HS-5 (cell line): ENCODE results near the gene NUBPL.
"Not testable (repeated sequence)": the region's sequence is repeated elsewhere in the genome, so short reads cannot be mapped to it uniquely, and the experiment has no call there.

Source experiments
- DNase-seq: peaks from one replicate; pipeline ENCODE4 v3.0.0-alpha.2; 2012; ENCODE audit warnings: low read depth

NUBPL gene

DNA sequence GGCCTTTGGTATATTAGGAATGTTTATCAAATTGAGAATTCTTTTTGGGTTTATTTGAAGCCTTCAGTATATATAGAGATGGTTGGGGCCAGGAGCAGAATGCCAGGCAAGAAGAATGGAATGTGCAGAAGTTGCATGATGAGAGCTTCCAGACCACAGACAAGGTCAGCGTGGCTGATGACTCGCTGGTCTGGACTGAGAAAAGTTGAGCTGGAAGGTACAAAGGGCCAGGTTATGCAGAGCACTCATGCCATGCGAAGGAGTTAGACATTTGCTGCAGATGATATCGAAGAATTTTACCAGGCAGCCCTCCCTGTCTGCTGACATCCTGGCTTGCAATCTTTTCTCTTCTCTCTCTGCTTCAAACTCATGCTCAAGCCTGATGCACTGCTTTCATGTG is 319.7 kb downstream of the NUBPL start:
- DNase-seq: peak; percentile 78

DNA sequence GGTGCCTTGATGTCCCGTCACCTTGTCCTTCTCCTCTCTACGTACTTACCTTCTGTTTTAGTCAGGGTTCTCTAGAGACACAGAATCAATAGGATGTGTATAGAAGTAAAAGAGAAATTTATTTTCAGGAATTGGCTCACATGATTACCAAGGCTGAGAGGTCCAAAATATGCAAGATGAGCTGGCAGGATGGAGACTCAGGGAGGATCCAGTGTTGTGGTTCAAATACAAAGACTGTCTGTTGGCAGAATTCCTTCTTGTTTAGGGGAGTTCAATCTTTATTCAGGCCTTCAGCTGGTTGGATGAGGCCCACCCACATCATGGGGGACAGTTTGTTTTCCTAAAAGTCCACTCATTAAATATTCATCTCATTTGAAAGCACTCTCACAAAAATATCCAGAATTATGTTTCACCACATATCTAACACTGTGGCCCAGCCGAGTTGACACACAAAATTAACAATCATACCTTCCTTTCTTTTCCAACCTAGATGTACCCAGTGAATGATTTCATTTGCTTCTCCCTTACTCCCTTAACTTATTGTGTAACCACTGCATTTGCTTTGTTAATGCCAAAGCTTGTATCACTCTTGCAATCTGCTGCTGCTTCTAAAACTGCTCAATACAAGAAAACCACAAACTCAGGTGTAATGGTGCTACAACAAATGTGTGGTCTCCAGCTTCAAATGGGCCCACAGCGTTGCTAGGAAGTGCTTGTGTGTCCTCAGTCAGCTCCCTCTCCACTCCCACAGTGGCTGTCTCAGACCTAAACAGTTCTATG is 320.5 kb downstream of the NUBPL start:
- no peak for DNase-seq

DNA sequence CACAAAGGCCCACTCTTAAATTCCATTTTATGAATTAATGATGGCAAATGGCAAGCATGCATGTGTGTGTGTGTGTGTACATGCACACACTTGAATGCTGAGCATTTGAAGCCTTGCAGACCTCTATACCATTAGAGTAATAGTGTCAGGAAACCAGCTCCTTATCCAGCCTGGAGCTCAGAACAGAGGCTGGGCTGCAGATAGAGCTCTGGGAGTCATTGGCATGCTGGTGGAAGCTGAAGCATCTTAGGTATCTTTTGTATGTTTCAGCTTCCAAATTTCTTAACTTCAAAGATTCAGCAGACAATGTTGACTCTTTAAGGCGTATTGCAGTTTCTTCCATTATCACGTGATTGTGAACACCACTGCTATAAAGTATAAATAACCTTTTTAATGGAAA is 323.0 kb downstream of the NUBPL start:
- no peak for DNase-seq

DNA sequence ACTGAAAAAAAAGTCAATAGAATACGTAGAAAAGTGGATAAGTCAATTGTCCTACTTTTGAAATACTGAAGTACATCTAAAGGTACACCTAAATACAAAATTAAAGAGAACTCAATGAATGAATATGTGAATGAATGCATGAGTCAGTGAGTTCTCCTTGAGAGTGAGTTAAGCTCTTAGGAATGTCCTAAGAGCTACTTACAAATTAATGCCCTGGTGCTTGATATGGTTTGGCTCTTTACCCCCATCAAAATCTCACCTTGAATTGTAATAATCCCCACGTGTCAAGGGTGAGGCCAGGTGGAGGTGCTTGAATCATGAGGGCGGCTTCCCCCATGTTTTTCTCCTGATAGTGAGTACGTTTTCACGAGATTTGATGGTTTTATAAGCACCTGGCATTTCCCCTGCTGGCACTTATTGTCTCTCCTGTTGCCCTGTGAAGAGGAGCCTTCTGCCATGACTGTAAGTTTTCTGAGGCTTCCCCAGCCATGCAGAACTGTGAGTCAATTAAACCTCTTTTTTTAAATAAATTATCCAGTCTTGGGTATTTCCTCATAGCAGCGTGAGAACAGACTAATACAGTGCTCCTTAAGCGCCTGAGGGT is 323.7 kb downstream of the NUBPL start:
- DNase-seq: peak; percentile 18

DNA sequence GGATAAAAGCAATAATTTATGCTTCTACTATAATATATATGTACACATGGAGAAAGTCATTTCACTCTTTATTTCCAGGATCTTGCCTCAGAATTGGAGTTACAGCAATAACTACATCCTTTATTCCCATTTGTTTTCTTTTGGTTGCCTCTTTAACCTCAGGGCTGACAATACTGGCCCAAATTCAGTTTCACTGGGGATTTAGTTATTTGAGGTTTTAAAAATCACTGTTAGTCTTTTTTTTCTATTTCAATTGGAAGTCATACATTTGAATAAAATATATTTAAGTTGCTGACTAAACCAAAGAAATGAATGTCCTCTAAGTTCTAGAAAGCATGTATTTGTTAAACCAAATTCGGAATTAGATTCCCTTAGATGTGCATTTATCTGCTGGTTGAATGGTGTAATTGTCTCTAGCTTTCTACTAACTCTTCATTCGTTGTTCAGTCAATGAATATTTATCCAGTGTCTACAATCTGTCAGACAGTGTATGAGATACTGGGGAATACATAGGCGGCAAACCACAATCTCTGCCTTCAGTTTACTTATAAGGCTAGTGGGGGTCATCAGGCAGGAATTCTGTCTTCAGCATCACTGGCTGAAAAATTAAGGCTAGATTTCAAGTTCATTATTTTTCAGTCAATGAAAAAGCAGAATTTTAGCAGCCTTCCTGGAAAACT is 325.1 kb downstream of the NUBPL start:
- no peak for DNase-seq

DNA sequence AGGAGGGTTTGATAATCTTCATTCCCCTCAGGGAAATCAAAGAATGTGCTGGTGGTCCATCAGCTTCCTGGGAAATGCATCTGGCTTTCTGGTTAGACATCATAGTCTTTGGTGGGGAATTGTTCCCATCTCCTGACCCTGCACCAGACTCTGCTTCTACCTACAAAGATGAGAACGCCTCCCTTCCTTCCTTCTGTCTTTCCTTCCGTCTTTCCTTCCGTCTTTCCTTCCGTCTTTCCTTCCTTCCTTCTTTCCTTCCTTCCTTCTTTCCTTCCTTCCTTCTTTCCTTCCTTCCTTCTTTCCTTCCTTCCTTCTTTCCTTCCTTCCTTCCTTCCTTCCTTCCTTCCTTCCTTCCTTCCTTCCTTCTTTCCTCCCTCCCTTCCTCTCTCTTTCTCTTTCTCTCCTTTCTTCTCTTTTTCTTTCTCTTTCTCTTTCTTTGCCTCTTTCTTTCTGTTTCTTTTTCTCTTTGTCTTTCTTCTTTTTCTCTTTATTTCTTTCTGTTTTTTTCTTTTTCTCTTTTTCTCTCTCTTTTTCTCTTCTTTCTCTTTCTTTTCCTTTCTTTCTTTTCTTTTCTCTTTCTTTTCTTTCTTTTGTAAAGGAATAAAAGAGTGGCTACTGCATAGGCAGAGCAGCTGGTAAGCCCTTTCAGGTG is 326.9 kb downstream of the NUBPL start:
- no peak for DNase-seq

DNA sequence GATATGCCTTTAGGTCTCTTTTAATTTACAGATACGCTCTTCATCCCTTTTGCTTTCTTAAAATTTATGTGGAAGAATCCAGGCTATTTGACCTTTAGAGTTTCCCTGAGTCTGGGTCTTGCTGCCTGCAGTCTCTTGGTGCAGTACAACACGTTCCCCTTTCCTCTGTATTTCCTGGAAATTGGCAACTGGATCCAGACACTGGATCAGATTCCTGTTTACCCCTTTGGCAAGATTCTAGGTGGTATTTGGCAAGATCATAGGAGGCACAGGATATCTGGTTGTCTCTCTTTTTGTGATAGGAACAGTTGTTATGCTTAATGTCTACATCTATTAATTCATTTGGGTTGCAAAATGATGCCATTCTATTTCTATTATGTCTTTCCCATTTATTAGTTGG is 328.1 kb downstream of the NUBPL start:
- DNase-seq: no peak

DNA sequence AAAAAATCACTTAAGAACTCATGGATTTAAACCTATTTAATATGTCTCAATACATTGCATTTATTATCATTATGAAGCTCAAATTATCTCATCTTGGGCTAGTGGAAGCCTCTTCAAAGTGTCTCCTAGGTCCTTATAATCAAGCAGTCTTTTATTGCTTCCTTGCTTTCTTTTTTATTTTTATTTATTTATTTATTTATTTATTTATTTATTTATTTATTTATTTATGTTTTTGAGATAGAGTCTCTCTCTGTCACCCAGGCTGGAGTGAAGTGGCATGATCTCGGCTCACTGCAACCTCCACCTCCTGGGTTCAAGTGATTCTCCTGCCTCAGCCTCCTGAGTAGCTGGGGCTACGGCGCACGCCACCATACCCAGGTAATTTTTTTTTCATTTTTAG is 329.0 kb downstream of the NUBPL start:
- DNase-seq: not testable (repeated sequence)

DNA sequence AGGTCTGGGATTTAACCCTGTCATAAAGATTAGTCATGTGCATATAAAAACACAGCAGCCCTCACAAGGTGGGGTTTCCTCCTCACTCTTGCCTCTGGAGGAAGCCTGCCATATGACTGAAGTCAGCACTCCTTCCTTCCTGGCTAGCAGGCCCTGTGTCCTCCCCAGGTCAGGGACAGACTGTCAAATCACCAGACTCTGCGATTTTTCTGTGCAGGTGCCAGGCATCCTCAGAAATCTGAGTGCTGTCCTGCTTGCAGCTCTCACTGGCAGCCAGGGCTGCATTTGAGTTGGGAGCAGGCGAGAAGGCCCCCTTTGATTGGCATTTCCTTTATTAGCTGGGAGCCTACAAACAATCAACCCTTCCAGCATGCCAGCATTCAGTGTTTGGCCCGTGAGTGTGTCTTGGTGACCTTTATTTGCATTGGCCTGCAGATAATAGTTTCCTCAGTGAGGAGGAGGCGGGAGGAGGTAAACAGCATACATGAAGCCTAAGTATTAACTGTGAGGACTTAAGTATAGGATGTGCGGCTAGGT is 332.1 kb downstream of the NUBPL start:
- DNase-seq: no peak

DNA sequence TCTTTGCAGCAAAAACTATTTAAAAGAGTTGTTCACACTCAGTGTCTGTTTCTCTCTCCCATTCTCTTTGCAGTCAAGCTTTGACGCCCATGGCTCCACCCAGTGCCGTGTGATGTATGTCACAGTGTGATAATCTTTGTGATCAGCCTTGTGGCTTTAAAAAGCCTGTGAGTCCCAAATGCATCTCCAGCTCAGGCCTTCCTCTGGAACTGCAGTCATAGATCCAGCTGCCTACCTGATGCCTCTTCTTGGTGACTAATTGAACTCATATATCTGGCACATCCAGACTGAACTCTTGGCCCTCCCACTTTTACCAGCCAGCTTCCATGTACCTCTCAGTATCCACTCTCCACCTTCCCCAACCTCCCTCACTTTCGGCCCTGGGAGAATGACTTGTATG is 333.1 kb downstream of the NUBPL start:
- no peak for DNase-seq

DNA sequence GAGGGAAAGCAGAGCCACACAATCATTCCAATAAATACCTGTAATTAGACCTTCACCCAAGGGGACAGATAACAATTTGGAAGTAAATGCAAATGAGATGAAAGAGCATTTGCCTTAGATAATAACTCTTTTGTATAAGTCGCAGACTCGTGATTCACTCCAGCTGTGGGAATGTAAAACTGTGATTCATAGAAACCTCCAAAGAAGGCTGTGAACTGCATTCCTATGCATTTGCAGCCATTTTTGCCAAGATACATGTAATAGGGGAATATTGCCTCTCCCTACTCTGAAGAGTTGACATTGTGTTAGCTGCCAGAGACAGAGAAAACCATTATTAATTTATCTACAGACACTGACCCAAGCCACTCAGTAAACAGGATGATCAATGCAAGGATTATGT is 334.0 kb downstream of the NUBPL start:
- peak; percentile 49 for DNase-seq

DNA sequence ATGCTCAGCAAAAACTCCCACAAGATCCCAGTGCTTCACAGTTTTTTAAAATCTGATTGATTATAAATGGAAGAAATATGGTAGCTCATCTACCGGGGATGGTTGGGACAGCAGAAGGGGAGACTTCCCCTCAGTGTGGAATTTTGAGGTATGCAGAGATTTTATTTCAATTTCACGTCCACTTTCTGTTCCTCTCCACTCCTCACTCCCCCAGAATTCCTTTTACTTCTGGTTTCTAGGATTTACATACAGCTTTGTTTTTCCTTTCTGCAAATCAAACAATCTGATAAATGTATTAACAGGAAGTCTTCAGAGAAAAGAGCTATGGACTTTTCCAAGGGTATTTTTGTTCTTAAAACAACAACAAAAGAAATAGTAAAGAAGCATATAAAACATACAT is 334.4 kb downstream of the NUBPL start:
- DNase-seq: no peak

DNA sequence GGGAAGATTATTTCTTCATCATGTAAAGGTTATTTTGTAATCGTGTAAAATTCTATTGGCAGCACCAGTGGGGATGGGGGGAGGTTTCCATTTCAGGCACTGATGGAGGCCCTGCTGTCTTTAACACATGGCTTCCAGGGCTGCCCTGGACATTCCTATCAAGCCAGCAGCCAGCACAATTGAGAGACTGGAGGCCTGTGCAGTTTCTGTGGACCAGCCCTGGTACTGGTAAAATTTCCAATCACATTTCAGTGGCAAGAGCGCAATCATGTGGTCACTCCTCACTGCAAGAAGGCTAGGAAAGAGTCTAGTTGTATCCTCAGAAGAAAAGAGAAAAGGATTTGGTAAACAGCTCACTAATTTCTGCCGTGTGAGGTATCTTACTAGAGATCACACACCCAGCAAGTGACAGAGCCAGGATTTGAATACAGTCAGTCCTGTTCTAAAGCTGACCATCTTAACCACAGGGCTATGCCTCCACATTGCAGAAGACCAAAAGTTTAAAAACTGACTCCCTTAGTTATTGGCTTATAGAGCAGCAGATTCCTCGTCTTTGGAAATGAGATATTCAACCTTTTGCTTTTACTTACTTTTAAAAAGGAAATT is 336.5 kb downstream of the NUBPL start:
- DNase-seq: no peak

DNA sequence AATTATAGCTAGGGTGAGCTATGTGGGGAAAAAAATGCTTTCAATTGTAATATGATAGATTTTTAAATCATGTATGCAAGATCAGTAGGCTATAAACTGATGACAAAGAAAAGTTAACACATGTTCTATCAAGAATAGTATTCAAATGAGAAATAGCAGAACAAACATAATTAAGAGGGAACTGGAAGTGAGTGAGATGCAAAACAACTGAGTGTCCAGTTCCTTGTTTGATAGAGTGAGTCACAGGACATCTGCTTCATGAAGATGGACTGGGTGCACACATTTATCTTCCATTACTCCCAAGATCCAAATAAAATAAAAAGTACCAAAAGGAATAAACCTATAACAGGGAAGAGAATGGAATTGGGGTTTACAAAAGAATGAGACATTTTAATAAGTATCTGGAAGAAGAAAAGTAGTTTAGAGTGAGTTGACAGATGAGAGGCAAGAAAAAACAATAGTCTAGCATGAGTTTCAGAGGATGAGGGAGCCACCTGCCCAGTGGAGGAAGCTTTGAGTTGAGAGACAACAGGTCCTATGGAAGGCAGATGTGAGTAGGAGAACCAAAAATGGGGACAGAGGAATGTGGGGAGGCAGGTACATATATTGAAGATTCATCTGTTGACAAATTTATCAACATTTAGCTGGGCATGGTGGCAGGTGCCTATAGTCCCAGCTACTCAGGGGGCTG is 337.8 kb downstream of the NUBPL start:
- no peak for DNase-seq

DNA sequence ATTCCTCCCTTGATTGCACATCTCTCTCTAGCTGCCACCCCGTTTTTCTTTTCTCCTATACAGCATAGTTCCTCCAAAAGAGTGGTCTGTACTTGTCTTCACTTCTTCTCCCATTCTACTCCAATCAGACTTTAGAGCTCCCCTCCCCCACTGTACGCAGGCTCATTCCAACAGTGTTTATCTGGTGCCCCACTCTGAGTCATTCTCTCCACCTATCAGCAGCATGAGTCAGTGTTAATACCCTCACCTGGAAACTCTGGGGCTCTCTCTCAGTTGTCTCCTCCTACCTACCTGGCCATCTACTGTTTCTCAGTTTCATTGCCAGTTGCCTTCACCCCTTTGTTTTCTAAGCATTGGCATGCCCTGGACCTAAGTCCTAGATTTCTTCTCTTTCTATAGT is 340.8 kb downstream of the NUBPL start:
- no peak for DNase-seq

DNA sequence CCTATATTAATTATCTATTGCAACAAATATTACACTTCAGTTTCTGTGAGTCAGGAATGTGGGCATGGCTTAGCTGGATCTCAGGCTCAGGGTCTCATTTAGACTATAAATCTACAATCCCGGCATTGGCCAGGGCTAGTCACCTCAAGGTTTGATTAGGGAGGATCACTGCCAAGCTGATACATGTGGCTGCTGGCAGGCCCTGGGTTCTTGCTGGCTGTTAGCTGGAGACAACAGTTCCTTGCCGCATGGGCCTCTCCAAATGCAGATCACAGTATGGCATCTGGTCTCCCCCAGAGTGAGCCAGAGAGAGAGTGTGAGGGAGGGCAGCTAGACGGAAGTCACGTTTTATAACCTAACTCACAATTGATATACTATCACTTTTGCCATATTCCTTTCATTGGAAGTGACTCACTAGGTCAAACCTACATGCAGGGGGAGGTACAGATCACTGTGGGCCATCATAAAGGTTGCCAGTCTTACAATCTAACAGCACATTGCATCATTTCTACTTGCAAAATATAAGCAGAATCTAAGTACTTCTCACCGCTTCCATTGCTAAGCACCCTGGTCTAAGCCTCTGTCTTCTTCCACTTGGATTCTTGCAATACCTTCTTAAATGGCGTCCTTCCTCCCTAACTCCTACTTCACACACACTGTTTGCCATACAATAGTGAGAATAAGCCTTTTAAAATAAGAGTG is 341.9 kb downstream of the NUBPL start:
- no peak for DNase-seq

DNA sequence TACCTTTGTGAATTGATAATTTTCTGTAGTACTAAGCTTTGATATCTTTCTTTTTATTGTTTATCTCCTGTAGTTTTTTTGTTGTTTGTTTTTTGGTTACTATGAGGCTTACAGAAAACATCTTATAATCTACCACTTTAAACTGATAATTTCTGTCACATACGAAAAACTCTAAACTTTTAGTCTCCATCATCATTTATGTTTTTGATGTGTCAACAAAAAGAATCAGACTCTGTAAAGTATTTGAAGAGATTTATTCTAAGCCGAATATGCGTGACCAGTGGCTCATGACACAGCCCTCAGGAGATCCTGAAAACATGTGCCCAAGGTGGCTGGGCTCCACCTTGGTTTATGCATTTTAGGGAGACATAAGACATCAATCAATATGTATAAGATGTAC is 348.8 kb downstream of the NUBPL start:
- no peak for DNase-seq
